HG03354 (cell line): ENCODE results near the gene NME2.
"Not testable (repeated sequence)": the region's sequence is repeated elsewhere in the genome, so short reads cannot be mapped to it uniquely, and the experiment has no call there.

ENCODE experiments used
- ATAC-seq: cut with Tn5 transposase; IDR thresholded peaks from one replicate; pipeline ENCODE4 v1.9.1; 2021; ENCODE audit warnings: mild to moderate bottlenecking; ENCODE audit not compliant: unreplicated experiment, poor library complexity, severe bottlenecking

Gene NME2

DNA sequence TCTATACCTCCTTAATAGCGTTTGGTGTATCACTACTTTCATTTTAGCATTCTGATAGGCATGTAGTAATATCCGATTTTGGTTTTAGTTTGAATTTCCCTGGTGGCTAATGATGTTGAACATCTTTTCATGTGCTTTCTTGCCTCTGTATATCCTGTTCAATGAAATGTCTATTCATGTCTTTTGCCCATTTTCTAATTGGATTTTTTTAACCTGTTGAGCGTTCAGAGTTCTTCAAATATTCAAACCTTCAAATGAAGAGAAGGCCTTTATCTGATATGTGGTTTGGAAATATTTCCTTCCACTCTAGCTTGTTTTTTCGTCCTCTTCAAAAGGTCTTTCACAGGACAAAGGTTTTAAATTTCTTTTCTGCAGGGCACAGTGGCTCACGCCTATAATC, 15.3 kb upstream of the NME2 start:
- no peak for ATAC-seq

- ATAC-seq: peak; percentile 1
Observed at GRCh38 chr17:51152766-51153209, 13.4 kb upstream of the NME2 start.

DNA sequence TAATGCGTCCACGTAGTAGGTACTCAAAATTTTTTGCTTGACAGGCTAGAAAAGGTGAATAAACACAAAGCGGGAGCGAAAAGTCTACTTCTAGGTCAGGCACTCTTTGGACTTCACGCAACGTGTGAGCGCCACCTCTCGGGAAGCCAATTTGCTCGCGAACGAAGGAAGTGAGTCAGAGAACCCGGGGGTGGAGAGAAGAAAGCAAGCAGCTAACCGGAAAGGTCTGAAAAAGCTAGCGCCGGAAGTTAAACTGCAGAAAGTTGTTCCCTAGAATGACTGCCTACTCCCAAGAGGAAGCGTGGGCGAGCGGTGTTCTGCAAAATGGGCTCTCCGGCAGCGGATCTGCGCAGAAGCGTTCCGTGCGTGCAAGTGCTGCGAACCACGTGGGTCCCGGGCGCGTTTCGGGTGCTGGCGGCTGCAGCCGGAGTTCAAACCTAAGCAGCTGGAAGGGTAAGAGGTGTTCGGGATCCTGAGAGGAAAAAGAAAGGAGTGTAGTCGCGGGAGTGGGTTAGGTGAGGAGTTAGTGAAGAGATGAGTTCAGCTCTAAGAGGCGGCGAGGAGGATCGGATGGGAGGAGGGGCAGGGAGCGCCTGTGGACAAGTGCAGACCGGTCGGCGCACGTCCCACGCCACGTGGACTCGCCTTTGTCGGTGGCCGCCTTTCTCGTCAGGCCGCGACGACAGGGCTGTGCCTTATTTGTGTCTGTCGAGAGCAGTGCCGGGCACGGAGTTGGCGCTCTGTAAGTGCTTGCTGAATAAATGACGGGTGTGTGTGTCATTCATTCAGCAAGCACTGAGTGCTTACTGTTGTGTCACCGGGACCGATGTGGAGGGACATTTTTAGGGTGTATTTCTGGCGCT, 12.8 kb upstream of the NME2 start, which contains the start of gene NME1:
Gene NME1, plus strand, starts transcription at position 350 of the 863 bp plus-strand sequence. CDS start 2,096 bp downstream, outside the sequence.
- peak; percentile 91 for ATAC-seq

DNA sequence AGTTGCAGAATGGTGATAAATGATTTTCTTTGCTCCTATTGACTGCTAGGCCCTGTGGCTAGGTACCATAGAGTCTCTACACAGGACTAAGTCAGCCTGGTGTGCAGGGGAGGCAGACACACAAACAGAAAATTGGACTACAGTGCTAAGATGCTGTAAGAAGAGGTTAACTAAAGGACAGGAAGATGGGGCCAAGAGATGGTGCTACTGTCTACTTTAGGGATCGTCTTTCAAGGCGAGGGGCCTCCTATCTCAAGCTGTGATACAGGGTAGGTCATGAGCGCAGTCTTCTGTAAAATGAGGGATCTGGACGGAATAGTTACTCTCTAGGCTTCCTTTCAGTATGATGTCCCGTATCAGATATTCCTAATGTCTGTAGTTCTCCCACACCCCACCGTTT, 12.0 kb upstream of the NME2 start:
- no peak for ATAC-seq

DNA sequence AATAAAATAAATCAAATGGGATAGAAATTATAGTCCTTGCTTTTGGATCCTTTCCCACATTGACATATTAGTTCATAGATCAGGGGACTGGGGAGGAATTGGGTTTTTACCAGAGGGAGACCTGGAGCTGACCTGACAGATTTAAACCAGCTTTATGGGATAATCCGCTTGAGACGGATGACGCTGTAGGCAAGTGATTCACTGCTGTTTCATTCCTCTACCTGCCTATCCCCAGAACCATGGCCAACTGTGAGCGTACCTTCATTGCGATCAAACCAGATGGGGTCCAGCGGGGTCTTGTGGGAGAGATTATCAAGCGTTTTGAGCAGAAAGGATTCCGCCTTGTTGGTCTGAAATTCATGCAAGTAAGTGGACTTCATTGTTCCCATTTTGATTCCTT, 10.8 kb upstream of the NME2 start:
- ATAC-seq: no peak

DNA sequence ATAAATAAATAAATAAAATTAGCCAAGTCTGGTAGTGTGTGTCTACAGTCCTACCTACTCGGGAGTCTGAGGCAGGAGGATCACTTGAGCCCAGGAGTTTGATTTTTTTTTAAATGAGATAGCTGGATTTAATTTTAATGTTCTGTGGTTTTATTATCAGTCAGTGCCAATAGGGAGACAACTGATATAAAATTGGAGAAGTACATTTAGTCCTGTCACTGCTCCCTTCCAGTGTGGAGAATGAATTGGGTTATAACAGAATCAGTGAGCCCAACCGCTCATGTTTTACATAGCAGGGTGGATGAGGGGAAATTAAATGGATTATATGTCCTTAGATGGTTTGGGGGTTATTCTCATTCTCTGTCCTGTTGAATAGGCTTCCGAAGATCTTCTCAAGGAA, 6.6 kb upstream of the NME2 start:
- no peak for ATAC-seq

- no peak for ATAC-seq
Observed at GRCh38 chr17:51161541-51161940, 4.7 kb upstream of the NME2 start.

GRCh38 chr17:51164911-51165679, 1.1 kb upstream of the NME2 start:
- ATAC-seq: no peak

DNA sequence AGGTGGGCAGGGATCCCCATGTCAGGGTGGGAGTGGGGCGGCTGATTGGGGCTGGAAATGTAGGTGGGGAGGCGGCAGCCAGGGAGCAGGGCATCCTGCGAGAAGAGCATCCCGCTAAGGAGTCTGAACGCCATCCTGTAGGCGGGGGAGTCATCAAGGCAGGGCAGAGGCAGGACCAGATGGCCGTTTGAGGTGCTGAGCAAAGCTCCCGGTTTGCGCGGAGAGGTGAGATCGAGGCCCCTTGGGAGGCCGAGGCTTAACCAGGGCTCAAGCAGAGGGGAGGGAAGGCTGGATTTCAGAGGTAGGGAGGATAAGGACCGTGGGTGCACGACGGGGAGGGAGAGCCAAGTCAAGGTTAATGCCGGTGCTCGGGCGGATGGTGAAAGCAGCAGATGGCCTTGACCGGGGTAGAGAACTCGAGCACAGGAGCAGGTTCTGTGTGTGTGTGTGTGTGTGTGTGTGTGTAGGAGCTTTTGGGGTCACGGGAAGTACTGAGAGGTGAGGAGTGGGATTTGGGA, 472 bp upstream of the NME2 start:
- ATAC-seq: peak; percentile 25

- peak; percentile 57 for ATAC-seq
Observed at GRCh38 chr17:51166987-51167931, 1.0 kb downstream of the NME2 start.

- ATAC-seq: no peak
Observed at GRCh38 chr17:51169340-51169739, 3.1 kb downstream of the NME2 start.

- ATAC-seq: no peak
Observed at GRCh38 chr17:51170736-51171135, 4.5 kb downstream of the NME2 start.

DNA sequence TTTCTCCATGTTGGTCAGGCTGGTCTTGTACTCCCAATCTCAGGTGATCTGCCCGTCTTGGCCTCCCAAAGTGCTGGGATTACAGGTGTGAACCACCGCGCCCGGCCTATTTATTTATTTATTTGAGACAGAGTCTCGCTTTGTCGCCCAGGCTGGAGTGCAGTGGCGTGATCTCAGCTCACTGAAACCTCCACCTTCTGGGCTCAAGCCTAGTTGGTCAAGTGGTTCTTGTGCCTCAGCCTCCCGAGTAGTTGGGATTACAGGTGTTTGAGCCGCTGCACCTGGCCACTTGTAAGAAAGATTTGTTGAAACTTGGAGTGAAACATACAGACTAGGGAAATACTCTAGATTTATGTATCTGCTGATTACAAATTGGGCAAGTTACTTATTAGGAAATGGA, 5.8 kb downstream of the NME2 start:
- not testable (repeated sequence) for ATAC-seq

DNA sequence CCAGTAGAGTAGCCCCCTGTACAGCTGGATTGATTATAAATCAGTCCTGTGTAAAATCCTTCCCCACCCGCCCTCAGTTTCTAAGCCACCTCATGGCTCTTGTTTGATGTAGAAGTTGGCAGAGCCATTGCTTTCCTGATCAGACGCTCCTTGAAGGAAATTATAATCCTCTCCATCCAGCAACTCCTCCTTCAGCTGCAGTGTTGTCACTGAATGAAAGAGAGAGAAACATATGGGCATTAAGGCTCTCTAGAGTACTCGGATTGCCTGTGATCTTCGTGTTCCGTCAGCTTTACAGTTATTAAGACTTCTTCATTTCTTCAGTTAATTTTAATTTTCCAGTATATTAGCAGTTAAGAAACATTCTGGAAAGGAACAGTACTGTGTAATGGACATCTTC, 14.3 kb downstream of the NME2 start:
- ATAC-seq: no peak

DNA sequence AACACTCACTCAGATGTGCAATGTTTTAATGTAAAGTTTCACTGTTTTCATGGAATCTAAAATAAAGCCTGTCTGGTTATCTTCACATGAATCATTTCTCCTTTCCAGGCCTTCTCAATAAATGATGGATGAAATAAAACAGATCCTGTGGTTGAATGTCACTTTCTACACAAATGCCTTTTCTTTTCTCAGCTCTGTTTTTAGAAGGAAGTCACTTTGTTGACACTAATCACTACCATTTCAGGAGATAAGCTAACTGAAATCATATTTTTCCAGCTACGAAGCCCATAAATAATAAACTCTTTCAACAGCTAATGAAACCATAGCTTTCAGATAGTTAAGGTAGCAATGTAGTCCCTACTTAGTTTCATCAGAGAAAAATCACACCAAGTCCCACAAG, 17.9 kb downstream of the NME2 start:
- ATAC-seq: no peak

GRCh38 chr17:51185763-51186332, 19.6 kb downstream of the NME2 start:
- no peak for ATAC-seq

- ATAC-seq: no peak
Observed at GRCh38 chr17:51188271-51188833, 22.1 kb downstream of the NME2 start.

GRCh38 chr17:51189162-51189561, 23.0 kb downstream of the NME2 start:
- ATAC-seq: no peak

DNA sequence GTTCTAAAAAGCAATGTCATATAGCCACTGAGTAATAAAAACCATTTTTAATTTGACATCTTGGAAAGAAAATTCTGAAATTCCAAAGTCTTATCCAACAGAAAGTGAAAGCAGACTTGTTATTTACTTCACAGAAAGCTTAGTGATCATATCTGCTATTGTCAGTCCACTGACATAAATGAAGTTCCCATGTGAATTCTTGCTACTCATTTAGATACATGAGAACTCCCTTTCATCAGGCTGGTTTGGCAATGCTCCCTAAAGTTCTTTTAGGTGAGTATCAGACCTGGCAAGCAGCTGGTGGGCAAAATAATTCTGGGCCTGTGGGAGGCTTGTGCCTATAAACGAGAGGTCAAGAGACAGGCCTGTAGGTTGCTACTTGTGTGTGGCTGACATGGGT, 23.4 kb downstream of the NME2 start:
- no peak for ATAC-seq
